ENCODE measurements around the gene MBD4. TPM values are rescaled to one million over a fixed set of nuclear protein-coding genes. Genes with fewer than 3 reads are reported as not detected.

The MBD4 gene
- total RNA-seq, 1 experiment from 2014 or later: 50.9 TPM

- Histone ChIP-seq H3K27me3 (replicated peaks; ENCODE audit: insufficient read depth, low read depth, low read length, poor library complexity) (no peaks in the 10 kb centered on the region), H3K27ac (ENCODE audit: low read depth, low read length, poor library complexity, severe bottlenecking) (no peak overlapping the region), H3K36me3 (ENCODE audit: insufficient read depth, low read length, poor library complexity, severe bottlenecking) (no peaks in the 10 kb centered on the region), H3K9me3 (ENCODE audit: low read depth, low read length, poor library complexity, severe bottlenecking) (no peaks in the 10 kb centered on the region), H3K4me3 (ENCODE audit: low read depth, low read length, poor library complexity, severe bottlenecking) (no peak overlapping the region), H3K4me1 (ENCODE audit: insufficient read depth, low read length, poor library complexity, severe bottlenecking) (peaks cover 8% of the 10 kb centered on the region)
- CTCF ChIA-PET: no interaction called here
- TF ChIP-seq CTCF (conservative IDR thresholded peaks at IDR 0.05; ENCODE audit: low read depth, low read length) (no peak), EZH2 (IDR thresholded peaks at IDR 0.05; ENCODE audit: borderline replicate concordance, low read depth, low read length, poor library complexity, severe bottlenecking) (no peak)
- no peak for DNase-seq (ENCODE audit: low spot score)
- BruUV-seq (replicated peaks): no TSS peak
- POLR2A ChIA-PET (ENCODE audit: low non-redundant PET): no interaction called here
- intact Hi-C loops (cut with micrococcal nuclease; ENCODE audit: unreplicated experiment): no loop called here
Measured at GRCh38 chr3:129425213-129425612, 14.5 kb downstream of the MBD4 start.

DNA sequence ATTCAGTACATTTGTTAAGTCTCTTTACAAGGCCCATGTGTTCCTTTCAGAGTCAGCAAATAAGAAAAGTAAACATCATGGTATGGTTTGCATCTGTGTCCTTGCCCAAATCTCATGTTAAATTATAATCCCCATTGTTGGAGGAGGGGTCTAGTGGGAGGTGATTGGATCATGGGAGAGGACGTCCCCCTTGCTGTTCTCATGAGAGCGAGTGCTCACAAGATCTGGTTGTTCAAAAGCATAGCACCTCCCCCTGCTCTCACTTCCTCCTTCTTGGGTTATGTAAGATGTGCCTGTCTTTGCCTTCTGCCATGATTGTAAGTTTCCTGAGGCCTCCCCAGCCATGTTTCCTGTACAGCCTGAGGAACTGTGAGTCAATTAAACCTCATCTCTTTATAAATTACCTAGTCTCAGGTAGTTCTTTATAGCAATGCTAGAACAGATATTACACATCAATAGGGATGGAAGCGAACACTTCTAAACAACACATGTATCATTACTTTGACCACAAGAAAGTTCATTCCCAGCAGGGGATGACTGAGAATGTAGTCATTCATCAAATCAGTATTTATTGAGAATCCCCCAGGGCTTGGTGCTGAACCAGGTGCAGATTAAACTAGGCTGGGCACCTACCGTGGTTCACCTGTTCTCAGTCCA, 15.4 kb downstream of the MBD4 start:
- H3K9me3 ChIP-seq (ENCODE audit: low read depth, low read length, poor library complexity, severe bottlenecking): no peaks in the 10 kb centered on the region
- ChIA-PET POLR2A (ENCODE audit: low non-redundant PET) (no interaction called here), CTCF (no interaction called here)
- no TSS peak for BruUV-seq (replicated peaks)
- H3K36me3 ChIP-seq (ENCODE audit: insufficient read depth, low read length, poor library complexity, severe bottlenecking): no peaks in the 10 kb centered on the region
- no peaks in the 10 kb centered on the region for H3K27me3 ChIP-seq (replicated peaks; ENCODE audit: insufficient read depth, low read depth, low read length, poor library complexity)
- intact Hi-C loops (cut with micrococcal nuclease; ENCODE audit: unreplicated experiment): no loop called here
- no peak for TF ChIP-seq CTCF (conservative IDR thresholded peaks at IDR 0.05; ENCODE audit: low read depth, low read length)
- TF ChIP-seq EZH2 (IDR thresholded peaks at IDR 0.05; ENCODE audit: borderline replicate concordance, low read depth, low read length, poor library complexity, severe bottlenecking): no peak
- H3K4me1 ChIP-seq (ENCODE audit: insufficient read depth, low read length, poor library complexity, severe bottlenecking): peaks cover 8% of the 10 kb centered on the region
- DNase-seq (ENCODE audit: low spot score): no peak
- no peak overlapping the region for H3K4me3 ChIP-seq (ENCODE audit: low read depth, low read length, poor library complexity, severe bottlenecking)
- H3K27ac ChIP-seq (ENCODE audit: low read depth, low read length, poor library complexity, severe bottlenecking): no peak overlapping the region

GRCh38 chr3:129422897-129423296, 16.9 kb downstream of the MBD4 start:
- no peak for TF ChIP-seq CTCF (conservative IDR thresholded peaks at IDR 0.05; ENCODE audit: low read depth, low read length)
- TF ChIP-seq EZH2 (IDR thresholded peaks at IDR 0.05; ENCODE audit: borderline replicate concordance, low read depth, low read length, poor library complexity, severe bottlenecking): no peak
- DNase-seq (ENCODE audit: low spot score): no peak
- intact Hi-C loops (cut with micrococcal nuclease; ENCODE audit: unreplicated experiment): no loop called here
- peaks cover 2% of the 10 kb centered on the region for H3K4me1 ChIP-seq (ENCODE audit: insufficient read depth, low read length, poor library complexity, severe bottlenecking)
- ChIA-PET CTCF (no interaction called here), POLR2A (ENCODE audit: low non-redundant PET) (no interaction called here)
- H3K4me3 ChIP-seq (ENCODE audit: low read depth, low read length, poor library complexity, severe bottlenecking): no peak overlapping the region
- H3K9me3 ChIP-seq (ENCODE audit: low read depth, low read length, poor library complexity, severe bottlenecking): no peaks in the 10 kb centered on the region
- no peaks in the 10 kb centered on the region for H3K36me3 ChIP-seq (ENCODE audit: insufficient read depth, low read length, poor library complexity, severe bottlenecking)
- no peaks in the 10 kb centered on the region for H3K27me3 ChIP-seq (replicated peaks; ENCODE audit: insufficient read depth, low read depth, low read length, poor library complexity)
- BruUV-seq (replicated peaks): no TSS peak
- H3K27ac ChIP-seq (ENCODE audit: low read depth, low read length, poor library complexity, severe bottlenecking): no peak overlapping the region
